Measurements from ENCODE around the gene CHEK2.
"Not testable (repeated sequence)": the region's sequence is repeated elsewhere in the genome, so short reads cannot be mapped to it uniquely, and the experiment has no call there.

Gene CHEK2

DNA sequence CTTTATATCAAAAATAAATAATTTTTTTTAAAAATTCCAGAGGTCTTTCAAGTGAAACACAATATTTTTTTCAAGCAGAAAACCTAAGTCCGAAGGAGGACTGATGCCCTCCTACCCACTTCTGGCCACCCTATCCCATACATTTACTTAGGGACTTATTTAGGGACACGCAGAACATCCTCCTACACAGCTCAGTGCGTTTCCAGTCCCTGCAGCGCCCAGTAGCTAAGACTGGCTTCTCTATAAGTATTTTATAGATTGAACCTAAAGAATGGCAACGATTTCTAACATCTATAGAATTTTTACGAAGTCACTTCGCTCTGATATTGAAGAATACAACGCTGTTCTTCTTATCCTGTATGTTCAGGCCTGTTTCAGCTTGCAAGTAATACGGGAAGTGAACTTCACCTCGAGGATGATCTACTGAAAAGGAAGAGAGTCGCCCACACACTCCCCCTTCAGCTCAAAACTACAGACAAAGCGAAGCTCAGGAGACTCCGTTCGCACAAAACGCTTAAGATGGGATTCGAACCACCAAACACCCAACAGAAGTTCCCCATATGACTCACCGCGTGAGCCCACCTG, 328 bp downstream of the CHEK2 start:
- no peak for DNase-seq

DNA sequence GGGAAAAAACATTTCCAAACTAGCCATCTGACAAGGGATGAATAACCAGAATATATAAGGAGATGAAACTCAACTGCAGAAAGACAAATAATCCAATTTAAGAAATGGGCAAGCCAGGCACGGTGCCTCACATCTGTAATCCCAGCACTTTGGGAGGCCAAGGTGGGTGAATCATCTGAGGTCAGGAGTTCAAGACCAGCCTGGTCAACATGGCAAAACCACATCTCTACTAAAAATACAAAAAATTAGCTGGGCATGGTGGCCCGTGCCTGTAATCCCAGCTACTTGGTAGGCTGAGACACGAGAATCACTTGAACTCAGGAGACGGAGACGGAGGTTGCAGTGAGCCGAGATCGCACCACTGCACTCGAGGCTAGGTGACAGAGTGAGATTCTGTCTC, 2.7 kb downstream of the CHEK2 start:
- not testable (repeated sequence) for DNase-seq

GRCh38 chr22:28737701-28738100, 3.9 kb downstream of the CHEK2 start:
- no peak for DNase-seq

GRCh38 chr22:28736301-28737155, 5.1 kb downstream of the CHEK2 start:
- no peak for DNase-seq

- no peak for DNase-seq
These were observed 7.2 kb downstream of the CHEK2 start for GRCh38 chr22:28734393-28734792.

GRCh38 chr22:28730179-28730578, 11.4 kb downstream of the CHEK2 start:
- peak; percentile 16 to 35 for DNase-seq

DNA sequence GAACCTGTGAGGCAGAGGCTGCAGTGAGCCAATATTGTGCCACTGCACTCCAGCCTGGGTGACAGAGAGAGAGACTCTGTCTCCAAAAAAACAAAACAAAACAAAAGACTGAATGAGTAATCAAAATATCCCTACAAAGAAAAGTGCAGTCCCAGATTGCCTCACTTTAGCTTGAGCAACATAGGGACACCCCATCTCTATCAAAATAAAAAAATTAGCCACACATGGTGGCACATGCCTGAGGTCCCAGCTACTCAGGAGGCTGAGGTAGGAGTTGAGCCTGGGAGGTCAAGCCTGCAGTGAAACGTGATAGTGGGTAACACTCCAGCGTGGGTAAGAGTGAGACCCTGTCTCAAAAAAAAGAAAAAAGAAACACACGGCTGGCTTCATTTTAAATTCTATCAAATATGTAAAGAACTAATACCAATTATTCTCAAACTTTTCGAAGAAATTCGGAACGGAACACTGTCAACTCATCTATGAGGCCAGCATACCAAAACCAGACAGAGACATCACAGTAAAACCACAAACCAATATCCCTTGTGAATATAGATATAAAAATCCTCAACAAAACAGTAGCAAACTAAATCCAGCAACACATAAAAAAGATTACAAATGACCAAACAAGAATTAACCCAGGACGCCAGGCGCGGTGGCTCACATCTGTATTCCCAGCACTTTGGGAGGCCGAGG, 12.9 kb downstream of the CHEK2 start:
- peak; percentile 53 to 71 for DNase-seq

GRCh38 chr22:28728002-28728401, 13.6 kb downstream of the CHEK2 start:
- no peak for DNase-seq

DNA sequence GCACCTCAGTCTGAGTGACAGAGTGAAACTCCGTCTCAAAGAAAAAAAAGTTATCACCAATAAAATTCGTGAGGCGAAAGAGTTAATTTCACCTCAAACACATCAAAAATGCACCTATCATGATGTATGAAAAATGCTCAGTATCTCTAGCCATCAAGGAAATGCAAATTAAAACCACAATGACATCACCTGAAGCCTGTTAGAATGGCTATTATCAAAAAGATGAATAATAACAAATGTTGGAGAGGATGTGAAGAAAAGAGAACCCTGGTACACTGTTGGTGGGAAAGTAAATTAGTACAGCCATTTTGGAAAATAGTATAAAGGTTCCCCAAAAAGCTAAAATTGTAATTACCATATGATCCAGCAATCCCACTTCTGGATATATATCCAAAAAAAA, 23.6 kb downstream of the CHEK2 start:
- DNase-seq: no peak

DNA sequence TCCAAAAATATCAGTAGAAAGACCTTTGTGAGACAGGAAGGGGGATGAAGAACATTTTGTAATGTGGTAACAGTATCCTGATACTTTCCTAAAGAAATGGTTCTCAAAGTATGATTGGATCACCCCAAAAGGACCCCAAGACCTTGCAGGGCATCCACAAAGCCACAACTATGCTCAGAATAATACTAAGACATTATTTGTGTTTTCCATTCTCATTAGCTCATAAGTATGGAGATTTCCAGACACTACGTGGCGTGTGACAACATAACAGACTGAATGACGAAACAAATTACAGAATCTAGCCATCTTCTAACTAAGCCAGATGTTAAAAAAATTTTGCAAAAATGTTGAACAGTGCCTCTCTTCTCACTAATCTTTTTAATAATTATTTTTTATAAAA, 24.9 kb downstream of the CHEK2 start:
- DNase-seq: no peak

GRCh38 chr22:28715611-28716010, 26.0 kb downstream of the CHEK2 start:
- no peak for DNase-seq

DNA sequence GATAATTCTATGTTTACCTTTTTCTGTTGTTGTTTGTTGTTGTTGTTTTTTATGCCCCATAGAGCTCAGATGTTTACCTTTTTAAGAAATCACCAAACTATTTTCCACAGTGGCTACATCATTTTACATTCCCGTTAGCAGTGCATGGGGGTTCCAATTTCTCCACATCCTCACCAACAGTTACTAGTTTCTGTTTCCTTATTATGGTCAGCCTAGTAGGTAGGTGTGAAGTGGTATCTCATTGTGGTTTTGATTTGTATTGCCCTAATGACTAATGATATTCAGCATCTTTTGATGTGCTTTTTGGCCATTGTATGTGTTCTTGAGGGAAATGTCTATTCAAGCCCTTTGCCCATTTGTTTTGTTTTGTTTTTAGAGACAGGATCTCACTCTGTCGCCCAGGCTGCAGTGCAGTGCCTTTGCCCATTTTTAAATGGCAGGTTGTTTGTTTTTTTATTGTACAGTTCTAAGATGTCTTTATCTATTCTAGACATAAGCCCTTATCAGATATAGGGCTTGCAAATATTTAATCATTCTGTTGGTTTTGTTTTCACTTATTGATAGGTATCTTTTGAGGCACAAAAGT, 27.5 kb downstream of the CHEK2 start:
- DNase-seq: no peak

GRCh38 chr22:28711820-28712777, 29.5 kb downstream of the CHEK2 start:
- peak; percentile 10 to 41 for DNase-seq

- DNase-seq: no peak
These were observed 30.3 kb downstream of the CHEK2 start for GRCh38 chr22:28711341-28711740.

DNA sequence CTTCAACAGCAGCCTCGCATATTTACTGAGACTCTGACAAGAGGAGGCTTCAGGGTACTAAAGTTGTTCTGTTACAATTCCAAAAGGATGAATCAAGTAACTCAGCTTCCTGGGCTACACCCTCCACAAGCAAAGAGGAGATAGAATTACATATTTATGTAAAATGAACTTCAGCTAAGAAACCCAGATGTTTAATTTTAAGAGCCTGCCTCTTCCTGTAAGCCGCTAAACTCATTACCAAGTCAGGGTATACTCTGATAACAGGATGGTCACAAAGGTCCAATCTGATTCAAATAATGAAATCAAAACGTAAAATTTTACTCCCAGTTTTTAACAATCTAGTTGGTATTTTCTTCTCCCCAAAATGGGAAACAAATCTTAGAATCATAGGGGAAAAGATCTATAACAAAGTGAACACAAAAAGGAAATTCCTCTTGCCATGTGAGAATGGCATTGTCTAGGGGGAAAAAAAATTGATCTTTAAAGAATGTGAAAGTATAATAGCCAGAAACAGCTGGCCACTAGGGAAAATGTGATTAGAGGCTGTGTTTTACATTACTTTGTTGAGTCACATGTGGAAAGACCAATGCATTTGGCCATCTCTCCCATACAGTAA, 30.9 kb downstream of the CHEK2 start:
- DNase-seq: no peak

DNA sequence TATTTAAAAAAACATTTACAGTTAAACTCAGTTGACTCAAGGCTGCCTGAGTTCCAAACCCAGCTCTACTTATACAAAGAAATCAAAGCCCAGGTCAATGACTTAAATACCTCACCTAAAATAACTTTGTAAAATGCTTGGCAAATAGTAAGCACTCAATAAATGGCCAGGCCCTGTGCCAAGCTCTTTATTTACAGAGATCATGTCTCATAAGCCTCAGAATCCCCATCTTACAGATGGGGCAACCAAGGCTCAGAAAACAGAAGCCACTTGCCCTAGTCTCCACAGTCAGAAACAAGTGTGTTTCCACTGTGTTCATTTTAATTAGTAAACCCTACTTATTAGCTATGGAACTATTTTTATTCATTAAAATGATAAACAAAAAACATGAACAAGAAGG, 31.5 kb downstream of the CHEK2 start:
- no peak for DNase-seq

GRCh38 chr22:28706845-28707244, 34.8 kb downstream of the CHEK2 start:
- DNase-seq: no peak

- DNase-seq: no peak
These were observed 38.2 kb downstream of the CHEK2 start for GRCh38 chr22:28703436-28703835.

GRCh38 chr22:28702891-28703290, 38.7 kb downstream of the CHEK2 start:
- DNase-seq: no peak

DNA sequence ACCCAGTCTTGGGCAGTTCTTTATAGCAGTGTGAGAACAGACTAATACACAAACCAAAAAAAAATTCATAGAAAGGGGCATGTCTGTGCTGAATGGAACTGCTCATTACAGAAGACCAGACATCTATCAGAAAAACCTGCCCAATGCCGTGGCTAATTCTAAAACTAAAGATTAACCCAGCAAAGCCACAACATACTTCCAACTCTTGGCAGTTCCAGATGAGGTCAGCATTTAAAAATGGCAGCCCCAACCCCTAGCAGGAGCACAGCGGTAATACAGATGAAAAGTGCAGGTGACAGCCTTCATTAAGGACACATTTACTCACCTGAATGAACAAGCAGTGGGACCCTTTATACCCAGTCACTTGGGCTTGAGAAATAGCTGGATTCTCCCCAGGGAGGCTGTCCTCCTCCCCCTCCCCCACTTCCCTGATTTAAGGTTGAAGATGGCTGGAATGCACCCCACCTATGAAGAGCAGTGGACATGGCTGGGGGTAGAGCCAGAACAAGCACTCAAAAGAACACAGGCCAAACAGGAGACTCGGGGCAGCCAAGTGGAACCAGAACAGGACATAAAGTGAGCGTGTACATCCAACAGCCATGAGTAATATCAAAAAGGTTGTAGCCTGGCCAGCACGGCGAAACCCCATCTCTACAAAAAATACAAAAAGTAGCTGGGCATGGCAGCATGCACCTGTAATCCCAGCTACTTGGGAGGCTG, 48.4 kb downstream of the CHEK2 start:
- not testable (repeated sequence) for DNase-seq

- not testable (repeated sequence) for DNase-seq
These were observed 51.8 kb downstream of the CHEK2 start for GRCh38 chr22:28689796-28690195.

Measured in inflammatory macrophage treated with lipopolysaccharide for 1 hour (primary cell).